MV-4-11 (cell line): Measurements from ENCODE around the gene IZUMO2.
"Not testable (repeated sequence)": the region's sequence is repeated elsewhere in the genome, so short reads cannot be mapped to it uniquely, and the experiment has no call there.

Experiments
- DNase-seq: peaks from one replicate; lab custom pipeline; 2025; lab: John Stamatoyannopoulos, UW

IZUMO2 gene

DNA sequence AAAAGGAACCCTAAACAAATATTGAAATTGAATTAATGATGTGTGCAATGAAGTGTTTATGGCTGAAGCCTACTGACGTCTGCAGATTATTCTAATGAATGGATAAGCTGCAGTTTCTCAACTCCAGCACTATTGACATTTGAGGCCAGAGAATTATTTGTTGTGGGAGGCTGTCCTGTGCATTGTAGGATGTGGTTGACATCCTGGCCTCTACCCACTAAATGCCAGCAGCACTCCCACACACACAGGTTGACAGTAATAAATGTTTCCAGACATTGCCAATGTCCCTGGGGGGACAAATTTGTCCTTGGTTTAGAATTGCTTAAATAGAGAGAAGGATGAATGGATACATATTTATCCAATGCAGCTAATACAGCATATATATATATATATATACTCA is 21.1 kb upstream of the IZUMO2 start:
- no peak for DNase-seq

DNA sequence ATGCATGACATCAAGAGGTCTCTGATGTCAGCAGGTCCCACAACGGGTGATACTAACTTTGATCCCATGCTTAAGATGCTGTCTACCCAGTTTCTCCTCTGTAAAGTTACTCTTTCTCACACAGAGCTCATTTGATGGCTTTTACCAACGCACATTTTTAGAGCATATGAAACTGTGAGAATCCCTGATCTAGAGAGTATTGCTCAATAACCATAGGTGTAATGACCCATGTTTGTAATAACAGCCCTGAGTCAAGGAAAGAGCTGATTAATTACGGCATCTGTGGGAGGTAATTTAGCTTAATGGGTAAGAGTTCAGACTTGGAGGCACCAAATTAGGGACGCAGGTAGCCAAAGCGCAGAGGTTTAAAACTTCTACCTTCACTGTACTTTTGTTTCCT is 18.0 kb upstream of the IZUMO2 start:
- no peak for DNase-seq

DNA sequence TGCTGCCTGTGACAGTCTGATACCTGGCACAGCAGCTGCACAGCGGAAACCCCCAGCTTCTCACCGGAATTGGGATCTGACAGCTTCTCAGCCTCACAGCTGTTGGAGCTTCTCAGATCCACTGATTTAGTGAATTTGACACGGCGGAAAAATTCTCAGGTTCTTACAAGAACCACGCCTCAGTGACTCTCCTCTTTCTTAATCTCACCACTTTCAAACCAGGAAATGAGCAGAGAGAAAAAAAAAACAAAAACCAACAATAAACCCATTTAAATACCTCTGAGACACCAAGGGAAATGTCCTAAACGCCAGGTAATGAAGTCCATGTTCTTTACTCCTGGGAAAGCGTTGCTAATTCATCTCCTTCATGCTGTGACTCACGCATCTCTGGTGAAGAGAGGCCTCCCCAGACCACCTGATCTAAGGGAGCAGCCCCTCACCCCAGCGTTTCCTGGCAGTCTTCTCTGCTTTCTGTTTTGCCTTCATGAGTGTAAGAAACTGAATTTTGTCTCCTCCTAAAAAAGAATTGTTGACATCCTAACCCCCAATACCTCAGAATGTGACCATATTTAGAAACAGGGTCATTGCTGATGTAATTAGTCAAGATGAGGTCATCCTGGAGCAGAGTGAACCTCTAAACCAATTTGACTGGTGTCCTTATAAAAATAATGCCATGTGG is 15.9 kb upstream of the IZUMO2 start:
- DNase-seq: no peak

DNA sequence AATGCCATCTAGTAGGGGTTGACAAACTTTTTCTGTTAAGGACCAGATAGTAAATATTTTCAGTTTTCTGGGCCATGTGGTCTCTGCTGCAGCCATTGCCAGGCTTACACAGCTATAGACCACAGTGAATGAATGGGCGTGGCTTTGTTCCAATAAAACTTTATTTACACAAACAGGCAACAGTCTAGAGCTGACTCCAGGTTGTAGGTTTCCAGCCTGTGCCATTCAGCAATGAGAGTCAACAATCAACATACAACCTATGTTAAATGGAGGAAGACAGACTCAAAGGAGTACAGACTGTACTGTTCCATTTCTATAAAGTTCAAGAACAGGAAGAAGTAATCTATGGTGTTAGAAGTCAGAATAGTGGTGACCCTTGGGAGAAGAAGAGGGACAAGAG is 15.2 kb upstream of the IZUMO2 start:
- DNase-seq: no peak

DNA sequence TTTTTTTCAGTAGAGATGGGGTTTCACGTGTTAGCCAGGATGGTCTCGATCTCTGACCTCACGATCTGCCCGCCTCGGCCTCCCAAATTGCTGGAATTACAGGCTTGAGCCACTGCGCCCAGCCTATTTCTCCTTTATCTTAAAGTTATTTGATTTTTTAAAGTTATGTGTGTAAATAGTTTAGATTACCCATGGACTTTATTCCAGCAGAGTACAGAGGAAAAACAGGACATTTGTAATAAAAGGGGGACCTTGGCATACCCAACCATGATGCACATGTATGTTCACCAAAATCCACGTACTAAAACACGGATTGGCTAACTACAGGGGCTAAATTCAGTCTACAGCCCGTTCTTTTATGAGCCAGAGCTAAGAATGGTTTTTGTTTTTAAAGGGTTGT is 13.7 kb upstream of the IZUMO2 start:
- no peak for DNase-seq

DNA sequence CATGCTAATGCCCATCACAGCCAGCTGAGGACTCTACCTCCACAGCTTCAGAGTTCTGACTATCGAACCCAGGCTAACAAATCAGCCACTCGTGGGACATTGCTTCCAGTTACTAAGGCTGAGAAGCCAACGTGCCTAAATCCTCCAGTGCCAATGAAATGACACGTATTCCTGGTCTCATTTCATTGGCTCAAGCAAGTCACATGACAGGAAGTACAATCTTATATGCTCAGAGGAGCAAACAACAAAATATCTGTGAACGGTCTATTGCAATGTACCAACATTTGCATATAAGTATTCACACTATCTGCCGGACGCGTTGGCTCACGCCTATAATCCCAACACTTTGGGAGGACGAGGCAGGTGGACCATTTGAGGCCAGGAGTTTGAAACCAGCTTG is 12.8 kb upstream of the IZUMO2 start:
- no peak for DNase-seq

DNA sequence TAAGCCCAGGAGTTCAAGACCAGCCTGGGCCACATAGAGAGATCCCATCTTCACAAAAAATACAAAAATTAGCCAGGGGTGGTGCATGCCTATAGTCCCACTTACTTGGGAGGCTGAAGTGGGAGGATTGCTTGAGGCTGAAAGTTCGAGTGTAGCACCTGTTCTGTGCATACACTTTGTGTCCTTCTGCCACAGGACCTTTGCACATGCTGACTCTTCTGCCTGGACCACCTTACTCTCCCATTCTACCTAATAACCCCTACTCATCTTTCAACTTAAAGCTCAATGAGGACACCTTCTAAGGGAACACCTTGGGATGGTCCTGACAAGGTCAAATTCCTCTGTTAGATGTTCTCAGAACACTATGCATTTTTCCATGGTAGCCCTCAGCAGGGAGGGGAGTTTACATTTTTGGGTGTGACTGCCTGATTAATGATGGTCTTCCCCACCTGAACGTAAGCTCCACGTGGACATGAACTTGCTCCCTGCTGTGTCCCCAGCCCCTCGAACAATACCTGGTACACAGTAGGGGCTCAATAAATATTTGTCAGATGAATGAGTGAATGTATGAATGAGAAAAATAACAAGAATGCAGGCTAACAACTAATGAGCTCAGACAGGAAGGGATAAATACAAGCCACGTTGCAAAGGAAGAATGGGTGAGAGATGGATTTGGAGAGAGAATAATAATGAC is 11.2 kb upstream of the IZUMO2 start:
- no peak for DNase-seq

DNA sequence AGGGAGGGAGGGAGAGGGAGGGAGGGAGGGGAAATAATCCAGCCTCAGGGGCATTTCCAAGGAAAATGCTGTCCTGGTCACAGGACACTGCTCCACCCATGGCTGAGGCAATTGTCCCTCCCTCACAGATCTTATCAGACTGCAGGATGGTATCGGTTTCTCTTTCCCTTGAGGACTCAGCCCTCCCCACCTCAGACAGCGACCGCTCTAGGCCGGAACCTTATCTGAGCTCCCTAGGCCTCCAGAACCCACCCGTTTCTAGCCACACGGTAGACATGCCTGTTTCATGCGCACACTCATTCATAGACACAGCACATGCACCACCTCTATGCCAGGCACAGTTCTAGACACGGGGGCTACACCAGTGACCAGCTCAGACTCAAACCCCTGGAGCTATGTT is 10.0 kb upstream of the IZUMO2 start:
- no peak for DNase-seq

DNA sequence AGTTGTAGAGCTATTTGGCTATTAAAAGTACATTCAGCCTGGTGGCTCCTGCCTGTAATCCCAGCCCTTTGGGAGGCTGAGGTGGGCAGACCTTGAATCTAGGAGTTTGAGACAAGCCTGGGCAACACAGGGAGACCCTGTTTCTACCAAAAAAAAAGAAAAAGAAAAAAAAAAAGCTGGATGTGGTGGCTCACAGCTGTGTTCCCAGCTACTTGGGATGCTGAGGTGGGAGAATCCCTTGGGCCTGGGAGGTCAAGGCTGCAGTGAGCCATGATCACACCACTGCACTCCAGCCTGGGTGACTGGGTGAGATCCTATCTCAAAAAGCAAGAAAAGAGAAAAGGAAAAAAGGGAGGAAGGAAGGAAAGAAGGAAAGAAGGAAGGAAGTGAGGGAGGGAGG is 9.6 kb upstream of the IZUMO2 start:
- no peak for DNase-seq

DNA sequence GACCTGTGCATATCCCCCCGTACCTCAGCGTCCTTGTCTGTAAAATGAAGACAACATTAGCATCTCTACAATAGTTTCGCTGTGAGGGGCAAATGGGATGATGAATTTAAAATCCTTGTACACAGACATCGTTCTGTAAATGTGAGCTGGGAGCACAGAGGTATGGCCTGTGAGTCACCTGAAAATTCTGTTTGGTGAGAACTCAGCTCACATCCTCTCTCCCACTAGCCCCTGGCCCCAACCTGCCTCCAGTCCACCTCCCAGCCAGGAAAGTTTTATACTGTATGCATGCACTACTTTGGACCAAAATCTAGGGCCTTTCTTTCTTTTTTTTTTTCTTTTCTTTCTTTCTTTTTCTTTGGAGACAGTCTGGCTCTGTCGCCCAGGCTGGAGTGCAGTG is 8.7 kb upstream of the IZUMO2 start:
- no peak for DNase-seq

DNA sequence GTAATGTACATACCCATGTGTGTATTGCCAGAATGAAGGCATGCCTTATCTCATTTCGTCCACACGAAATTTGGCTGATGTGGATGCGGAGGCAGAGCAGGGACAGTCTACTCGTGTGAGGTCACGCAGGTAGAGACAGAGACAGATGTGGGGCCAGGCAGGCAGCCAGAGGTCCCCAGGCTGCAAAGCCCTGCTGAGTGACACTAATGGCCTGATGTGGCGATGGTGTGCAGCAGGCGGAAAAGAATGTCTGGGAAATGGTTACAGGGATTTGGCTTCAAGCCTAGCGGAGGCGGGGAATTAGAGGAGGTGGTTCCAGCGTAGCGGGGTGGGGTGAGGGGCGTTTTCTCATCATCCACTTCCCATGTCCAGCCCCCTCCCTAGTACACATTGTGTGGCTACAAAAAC is 4.2 kb upstream of the IZUMO2 start:
- no peak for DNase-seq

DNA sequence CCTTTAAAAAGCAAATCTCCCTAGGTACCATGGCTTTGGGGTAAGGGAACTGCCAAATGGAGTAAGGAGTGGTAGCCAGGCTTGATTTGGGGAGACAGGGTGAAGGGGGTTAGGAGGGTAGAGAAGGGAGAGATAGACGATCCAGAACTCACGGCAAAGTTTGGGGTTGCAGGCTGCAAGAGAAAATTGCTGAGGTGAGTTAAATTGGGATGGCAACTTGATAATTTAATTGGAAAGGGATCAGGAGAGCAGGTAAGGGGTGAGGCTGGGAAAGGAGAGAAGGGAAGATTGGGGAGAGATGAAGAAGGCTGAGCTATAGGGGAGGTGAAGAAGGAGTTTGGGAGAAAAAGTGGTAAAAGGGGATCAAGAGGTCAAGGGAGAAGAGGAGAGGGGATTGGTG is 4.0 kb downstream of the IZUMO2 start:
- no peak for DNase-seq

DNA sequence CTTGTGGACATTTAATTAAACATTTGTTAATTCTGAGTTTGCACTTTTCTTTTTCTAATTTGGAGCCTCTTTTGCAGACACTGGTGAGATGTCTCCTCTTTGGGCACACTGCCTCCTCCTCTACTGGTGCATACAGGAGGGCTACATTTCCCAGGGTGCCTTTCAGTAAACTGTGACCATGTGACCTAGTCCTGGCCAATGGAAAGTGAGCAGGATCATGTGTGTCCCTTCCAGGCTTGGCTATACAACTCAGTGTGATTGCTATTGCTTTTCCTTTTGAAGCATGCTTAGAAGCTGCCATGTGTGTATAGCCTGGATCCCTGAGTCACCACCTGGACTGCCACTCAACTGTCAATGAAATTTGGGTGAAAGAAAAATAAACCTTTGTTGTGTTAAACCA is 4.5 kb downstream of the IZUMO2 start:
- no peak for DNase-seq

DNA sequence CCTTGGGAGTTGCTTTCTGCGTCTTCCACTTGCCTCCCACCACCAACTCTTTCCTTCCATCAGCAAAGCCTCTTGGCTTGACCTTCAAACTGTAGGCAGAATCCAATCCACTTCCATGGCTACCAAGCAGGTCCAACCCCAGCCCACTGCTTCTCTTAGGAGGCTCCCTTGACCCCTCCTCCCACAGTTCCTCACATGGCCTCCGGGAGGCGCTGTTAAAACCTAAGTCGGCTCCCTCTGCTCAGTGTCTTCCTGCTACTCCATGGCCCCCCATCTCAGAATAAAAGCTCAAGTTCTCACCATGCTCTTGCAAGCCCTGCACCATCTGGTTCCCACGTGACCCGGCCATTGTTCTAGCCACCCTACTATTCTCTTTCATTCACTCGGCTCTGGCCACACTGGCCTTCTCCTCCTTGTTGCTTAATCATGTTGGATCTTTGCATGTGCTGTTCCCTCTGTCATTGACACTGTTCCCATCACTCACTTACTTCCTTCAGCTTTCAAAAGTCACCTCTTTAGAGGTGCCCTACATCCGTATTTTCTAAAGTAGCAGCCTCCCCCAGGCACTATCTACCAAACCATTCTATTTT is 7.5 kb downstream of the IZUMO2 start:
- DNase-seq: no peak

DNA sequence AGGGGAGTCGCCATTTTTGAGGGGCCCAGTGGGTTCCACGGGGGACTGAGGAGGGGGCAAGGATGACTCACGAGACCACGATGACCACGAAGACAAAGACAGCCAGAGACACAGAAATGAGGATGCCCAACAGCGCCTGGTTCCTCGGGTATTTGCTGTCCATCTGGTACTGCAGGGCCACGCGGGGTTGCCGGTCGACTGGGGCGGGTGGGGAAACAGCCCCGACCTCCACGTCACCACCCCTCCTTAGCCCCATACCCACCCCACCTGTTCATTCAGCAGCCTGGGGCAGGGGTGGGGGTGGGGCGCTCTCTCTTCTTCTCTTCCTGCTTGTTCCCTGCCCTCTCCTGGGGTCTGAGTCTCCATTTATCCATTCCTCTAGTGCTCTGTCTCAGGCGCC is 8.6 kb downstream of the IZUMO2 start:
- peak; percentile 21 for DNase-seq

DNA sequence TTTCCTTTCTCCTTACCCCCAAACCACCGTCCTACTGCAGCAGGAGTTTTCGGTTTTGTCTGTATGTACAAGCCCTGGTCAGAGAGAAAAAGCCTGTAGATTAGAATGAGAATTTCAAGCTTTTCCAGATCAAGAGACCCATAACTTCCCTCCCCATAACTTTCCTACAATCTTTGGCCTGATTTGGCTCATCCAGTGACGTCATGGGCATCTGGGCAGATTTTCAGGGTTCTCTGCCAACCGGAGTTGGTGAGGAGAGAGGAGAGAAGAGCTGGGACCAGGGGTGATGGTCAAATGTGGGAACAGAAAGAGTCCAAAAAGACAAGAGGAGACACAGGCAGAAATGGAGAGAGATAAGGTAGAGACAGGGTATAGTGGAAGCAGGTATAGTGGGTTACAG is 10.5 kb downstream of the IZUMO2 start:
- no peak for DNase-seq

DNA sequence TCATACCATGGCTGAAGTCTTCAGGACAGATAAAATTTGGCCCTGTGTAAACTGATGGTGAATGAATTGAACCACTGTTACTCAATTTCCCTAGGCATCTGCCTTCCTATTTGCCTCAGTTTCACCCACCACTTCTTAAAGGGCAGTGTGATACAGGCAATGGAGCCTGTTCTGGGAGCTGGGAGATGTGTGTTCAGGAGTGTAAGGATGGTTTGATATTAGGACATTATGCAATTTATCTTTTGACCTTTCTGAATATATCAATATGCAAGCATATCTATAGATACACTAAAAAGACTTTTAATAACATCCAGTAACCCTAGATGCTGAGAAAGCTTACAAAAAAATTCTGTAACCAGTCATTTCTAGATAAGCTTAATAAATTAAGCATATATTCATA is 14.6 kb downstream of the IZUMO2 start:
- no peak for DNase-seq

DNA sequence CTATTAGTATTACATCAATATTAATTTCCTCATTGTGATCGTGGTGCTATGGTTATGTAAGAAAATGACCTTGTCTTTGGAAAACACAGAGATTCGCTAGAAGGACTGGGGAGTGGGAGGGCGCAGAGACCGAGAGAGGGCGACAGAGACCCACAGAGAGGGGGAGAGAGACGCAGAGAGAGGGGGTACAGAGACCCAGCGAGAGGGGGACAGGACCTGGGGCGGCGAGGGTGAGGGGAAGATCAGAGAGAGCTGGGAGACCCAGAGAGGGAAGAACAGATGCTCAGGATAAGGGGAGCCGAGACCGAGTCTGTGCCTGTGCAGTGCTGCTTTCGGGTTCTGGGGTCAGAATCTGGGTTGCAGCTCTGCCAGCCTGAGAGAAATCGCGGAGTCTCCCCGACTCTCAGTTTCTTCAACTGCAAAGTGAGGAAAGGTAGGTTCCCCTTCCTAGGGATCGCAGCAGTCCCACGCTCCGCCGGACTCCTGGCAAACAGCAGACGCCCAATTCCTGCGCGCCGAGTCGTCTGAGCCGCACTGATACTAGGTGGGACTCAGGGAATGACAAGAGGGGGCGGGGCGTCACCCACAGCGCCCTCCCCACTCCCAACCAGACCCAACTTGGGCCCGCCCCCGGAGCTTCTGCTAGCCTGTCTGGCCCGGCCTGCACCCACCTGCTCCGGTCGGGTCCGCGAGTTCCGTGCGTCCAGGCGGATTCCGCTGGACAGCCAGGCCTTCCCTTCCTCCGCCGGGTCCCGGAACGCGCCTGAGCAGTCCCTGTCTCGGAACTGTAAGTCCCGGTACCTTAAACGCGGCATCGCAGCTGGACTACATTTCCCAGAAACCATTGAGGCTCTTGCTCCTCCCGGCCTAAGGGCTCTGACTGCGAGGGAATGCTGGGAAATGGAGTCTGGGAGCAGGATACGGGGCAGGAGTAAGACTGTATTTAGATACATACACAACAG is 15.3 kb downstream of the IZUMO2 start:
- peak; percentile 77 for DNase-seq

DNA sequence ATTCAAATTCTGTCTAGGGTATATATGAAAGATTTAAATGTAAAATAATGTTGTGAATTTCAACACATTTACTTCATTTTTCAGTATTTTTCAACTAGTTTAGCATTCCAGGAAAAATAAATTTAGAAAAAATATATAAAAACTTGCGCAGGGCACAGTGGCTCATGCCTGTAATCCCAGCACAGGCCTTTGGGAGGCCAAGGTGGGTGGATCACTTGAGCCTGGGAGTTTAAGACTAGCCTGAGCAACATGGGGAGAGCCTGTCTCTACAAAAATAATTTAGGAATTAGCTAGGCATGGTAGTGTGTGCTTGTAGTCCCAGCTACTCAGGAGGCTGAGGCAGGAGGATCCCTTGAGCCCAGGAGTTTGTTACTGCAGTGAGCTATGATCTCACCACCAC is 21.2 kb downstream of the IZUMO2 start:
- DNase-seq: not testable (repeated sequence)

DNA sequence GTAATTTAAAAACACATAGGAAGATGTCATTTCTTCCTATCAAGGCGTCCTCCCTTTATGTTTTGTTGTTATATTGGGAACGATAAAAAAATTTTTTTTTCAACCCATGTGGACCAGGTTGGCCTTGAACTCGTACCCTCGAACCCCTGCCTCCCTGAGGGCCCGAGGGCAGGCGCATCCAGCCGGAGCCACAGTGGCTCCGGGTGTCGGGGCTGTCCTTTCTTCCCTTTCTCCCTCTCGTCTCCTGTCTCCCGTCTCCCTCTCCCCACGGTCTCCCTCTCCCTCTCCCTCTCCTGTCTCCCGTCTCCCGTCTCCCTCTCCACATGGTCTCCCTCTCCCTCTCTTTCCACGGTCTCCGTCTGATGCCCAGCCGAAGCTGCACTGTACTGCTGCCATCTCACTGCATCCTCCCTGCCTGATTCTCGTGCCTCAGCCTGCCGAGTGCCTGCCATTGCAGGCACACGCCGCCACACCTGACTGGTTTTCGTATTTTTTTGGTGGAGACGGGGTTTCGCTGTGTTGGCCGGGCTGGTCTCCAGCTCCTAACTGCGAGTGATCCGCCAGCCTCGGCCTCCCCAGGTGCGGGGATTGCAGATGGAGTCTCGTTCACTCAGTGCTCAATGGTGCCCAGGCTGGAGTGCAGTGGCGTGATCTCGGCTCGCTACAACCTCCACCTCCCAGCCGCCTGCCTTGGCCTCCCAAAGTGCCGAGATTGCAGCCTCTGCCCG is 22.8 kb downstream of the IZUMO2 start:
- not testable (repeated sequence) for DNase-seq

DNA sequence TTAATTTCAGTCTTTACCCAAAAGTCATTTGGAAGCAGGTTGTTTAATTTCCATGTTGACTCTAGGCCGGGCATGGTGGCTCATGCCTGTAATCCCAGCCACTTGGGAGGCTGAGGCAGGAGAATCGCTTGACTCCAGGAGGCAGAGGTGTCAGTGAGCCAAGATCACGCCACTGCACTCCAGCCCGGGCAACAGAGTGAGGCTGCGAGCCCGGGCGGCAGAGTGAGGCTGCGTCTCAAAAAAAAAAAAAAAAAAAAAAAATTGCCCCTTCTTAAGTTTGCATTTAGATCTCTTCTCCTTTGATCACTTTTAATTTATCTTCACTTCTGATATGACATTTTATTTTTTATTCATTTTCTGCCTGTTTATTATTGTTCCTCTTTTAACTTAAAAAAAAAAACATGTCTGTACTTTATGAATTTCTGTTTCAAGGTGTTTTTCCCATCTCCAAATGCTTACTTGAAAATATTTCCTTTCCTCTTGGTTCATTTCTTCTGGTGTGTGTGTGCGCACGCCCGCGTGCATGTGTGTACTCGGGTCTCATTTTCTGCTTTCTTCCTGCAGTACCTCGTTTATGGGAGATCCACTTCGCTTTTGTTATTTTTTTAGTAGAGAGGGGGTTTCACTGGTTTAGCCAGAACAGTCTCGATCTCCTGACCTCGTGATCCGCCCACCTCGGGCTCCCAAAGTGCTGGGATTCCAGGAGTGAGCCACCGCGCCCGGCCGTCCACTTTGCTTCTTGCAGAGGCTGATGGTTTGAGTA is 26.3 kb downstream of the IZUMO2 start:
- not testable (repeated sequence) for DNase-seq
